Stimulated activated CD4-positive, alpha-beta T cell treated with anti-CD3 and anti-CD28 coated beads, Interleukin-1b, Interleukin-23, amount 100 ng/mL, for 24 hours (primary cell): Measurements from ENCODE around the gene NKG7.

ENCODE experiments used
- DNase-seq, 4 experiments: peaks; one replicate each; pipeline ENCODE4 v3.0.0-alpha.2; 2020; ENCODE audit warnings: low read depth in 4 of 4, low spot score in 1 of 4

The NKG7 gene

GRCh38 chr19:51391073-51391611 is 18.7 kb upstream of the NKG7 start:
- DNase-seq = no peak

- DNase-seq = no peak
Measured at GRCh38 chr19:51389143-51389542, 16.7 kb upstream of the NKG7 start.

- DNase-seq = no peak
Measured at GRCh38 chr19:51387924-51388389, 15.5 kb upstream of the NKG7 start, which contains the start of gene LIM2. LIM2 (minus strand) TSS chr19:51387974; CDS start chr19:51387443, 531 bp downstream.

GRCh38 chr19:51386882-51387520 is 14.5 kb upstream of the NKG7 start:
- no peak for DNase-seq

- DNase-seq = no peak
Measured at GRCh38 chr19:51382004-51382403, 9.6 kb upstream of the NKG7 start.

- DNase-seq = no peak
Measured at GRCh38 chr19:51380379-51380778, 7.9 kb upstream of the NKG7 start.

- DNase-seq = no peak
Measured at GRCh38 chr19:51377422-51377821, 5.0 kb upstream of the NKG7 start.

GRCh38 chr19:51375504-51376221 is 3.2 kb upstream of the NKG7 start:
- DNase-seq = peak in 1 of 4 experiments; percentile 61

- no peak for DNase-seq
Measured at GRCh38 chr19:51372021-51372648, 319 bp downstream of the NKG7 start.

GRCh38 chr19:51371186-51371690 is 1.2 kb downstream of the NKG7 start:
- no peak for DNase-seq

- no peak for DNase-seq
Measured at GRCh38 chr19:51370230-51370629, 2.2 kb downstream of the NKG7 start.

GRCh38 chr19:51368366-51369282 is 3.8 kb downstream of the NKG7 start, which contains the start of gene CLDND2:
CLDND2 (minus strand) TSS chr19:51369003; CDS start chr19:51368577, 426 bp downstream.
- no peak for DNase-seq

- peak; percentile 89 to 99 (median 97) for DNase-seq
Measured at GRCh38 chr19:51367565-51368365, 4.7 kb downstream of the NKG7 start.

GRCh38 chr19:51367255-51367564 is 5.2 kb downstream of the NKG7 start:
- DNase-seq = no peak

- peak; percentile 81 to 96 (median 86) for DNase-seq
Measured at GRCh38 chr19:51366389-51367254, 5.8 kb downstream of the NKG7 start.

GRCh38 chr19:51365965-51366388 is 6.5 kb downstream of the NKG7 start, which contains the start of gene ETFB:
ETFB (minus strand) TSS chr19:51366388; CDS start chr19:51366326, 62 bp downstream.
- no peak for DNase-seq

- DNase-seq = no peak
Measured at GRCh38 chr19:51365211-51365964, 7.1 kb downstream of the NKG7 start.
